ENCODE measurements around the gene DLG2. TPM values are rescaled to one million over a fixed set of nuclear protein-coding genes. Genes with fewer than 3 reads are reported as not detected.

Gene DLG2
- total RNA-seq, 3 donors from 2014 or later = 4.3 to 12.3 (median 6.9) TPM

GRCh38 chr11:84128840-84129239 is 1498.3 kb downstream of the DLG2 start:
- no peak overlapping the region for H3K27ac ChIP-seq
- TF ChIP-seq POLR2A (IDR thresholded peaks at IDR 0.05) = no peak
- TF ChIP-seq CTCF (IDR thresholded peaks at IDR 0.05) = no peak
- TF ChIP-seq POLR2AphosphoS5 (IDR thresholded peaks at IDR 0.05) = no peak
- no peaks in the 10 kb centered on the region for H3K27me3 ChIP-seq
- DNase-seq (ENCODE audit: low spot score in 2 of 2) = no peak
- intact Hi-C loops (cut with DNase I; ENCODE audit: low total_unique reads) = no loop called here
- no peaks in the 10 kb centered on the region for H3K4me1 ChIP-seq
- no peaks in the 10 kb centered on the region for H3K36me3 ChIP-seq
- no peaks in the 10 kb centered on the region for H3K9me3 ChIP-seq
- no peak overlapping the region for H3K4me3 ChIP-seq

GRCh38 chr11:84117394-84117793 is 1509.8 kb downstream of the DLG2 start:
- H3K9me3 ChIP-seq = no peaks in the 10 kb centered on the region
- TF ChIP-seq CTCF (IDR thresholded peaks at IDR 0.05) = no peak
- TF ChIP-seq POLR2A (IDR thresholded peaks at IDR 0.05) = no peak
- TF ChIP-seq POLR2AphosphoS5 (IDR thresholded peaks at IDR 0.05) = no peak
- H3K27me3 ChIP-seq = no peaks in the 10 kb centered on the region
- no peaks in the 10 kb centered on the region for H3K4me1 ChIP-seq
- no peak overlapping the region for H3K27ac ChIP-seq
- no peak overlapping the region for H3K4me3 ChIP-seq
- intact Hi-C loops (cut with DNase I; ENCODE audit: low total_unique reads) = no loop called here
- DNase-seq (ENCODE audit: low spot score in 2 of 2) = no peak
- no peaks in the 10 kb centered on the region for H3K36me3 ChIP-seq

GRCh38 chr11:84106541-84106940 is 1520.6 kb downstream of the DLG2 start:
- TF ChIP-seq POLR2A (IDR thresholded peaks at IDR 0.05) (no peak), CTCF (IDR thresholded peaks at IDR 0.05) (no peak), POLR2AphosphoS5 (IDR thresholded peaks at IDR 0.05) (no peak)
- no peaks in the 10 kb centered on the region for H3K4me1 ChIP-seq
- no peak overlapping the region for H3K27ac ChIP-seq
- H3K4me3 ChIP-seq = no peak overlapping the region
- DNase-seq (ENCODE audit: low spot score in 2 of 2) = no peak
- no peaks in the 10 kb centered on the region for H3K27me3 ChIP-seq
- intact Hi-C loops (cut with DNase I; ENCODE audit: low total_unique reads) = no loop called here
- H3K9me3 ChIP-seq = no peaks in the 10 kb centered on the region
- peaks cover 3% of the 10 kb centered on the region for H3K36me3 ChIP-seq

GRCh38 chr11:84105148-84105547 is 1522.0 kb downstream of the DLG2 start:
- no peak for TF ChIP-seq POLR2A (IDR thresholded peaks at IDR 0.05)
- TF ChIP-seq POLR2AphosphoS5 (IDR thresholded peaks at IDR 0.05) = no peak
- no peak for TF ChIP-seq CTCF (IDR thresholded peaks at IDR 0.05)
- Histone ChIP-seq H3K27me3 (no peaks in the 10 kb centered on the region), H3K27ac (no peak overlapping the region), H3K36me3 (peaks cover 3% of the 10 kb centered on the region), H3K9me3 (no peaks in the 10 kb centered on the region), H3K4me3 (no peak overlapping the region), H3K4me1 (no peaks in the 10 kb centered on the region)
- intact Hi-C loops (cut with DNase I; ENCODE audit: low total_unique reads) = no loop called here
- DNase-seq (ENCODE audit: low spot score in 2 of 2) = no peak

- Histone ChIP-seq H3K36me3 (peaks cover 3% of the 10 kb centered on the region), H3K4me1 (no peaks in the 10 kb centered on the region), H3K4me3 (no peak overlapping the region), H3K27me3 (no peaks in the 10 kb centered on the region), H3K9me3 (no peaks in the 10 kb centered on the region), H3K27ac (no peak overlapping the region)
- no peak for DNase-seq (ENCODE audit: low spot score in 2 of 2)
- intact Hi-C loops (cut with DNase I; ENCODE audit: low total_unique reads) = no loop called here
- TF ChIP-seq POLR2A (IDR thresholded peaks at IDR 0.05) (no peak), CTCF (IDR thresholded peaks at IDR 0.05) (no peak), POLR2AphosphoS5 (IDR thresholded peaks at IDR 0.05) (no peak)
These were observed 1524.0 kb downstream of the DLG2 start for GRCh38 chr11:84103096-84103495.
